CD8-positive, alpha-beta memory T cell (primary cell): ENCODE data around the gene SPOCD1. TPM values are rescaled to one million over a fixed set of nuclear protein-coding genes. Genes with fewer than 3 reads are reported as not detected.

Source experiments
- CTCF ChIA-PET: fragments of 350-600 bp; sonication (Branson Sonifier 250); formaldehyde crosslinking; loops from one replicate; lab custom pipeline; 2021; ENCODE audit warnings: antibody characterized with exemption; lab: Charles Lee
- POLR2A ChIA-PET: fragments of 350-600 bp; sonication (Branson Sonifier 250); formaldehyde crosslinking; loops from one replicate; lab custom pipeline; 2021; ENCODE audit warnings: antibody characterized with exemption; lab: Charles Lee
- DNase-seq, 5 donors: peaks; one replicate each; pipeline versions ENCODE4 v3.0.0 to v3.0.0-alpha.2; 2020 to 2022; ENCODE audit warnings: mixed read lengths in 1 of 5
- H3K27ac ChIP-seq: one replicate; pipeline ENCODE4 v1.7.0; 2013; ENCODE audit warnings: low read depth, mild to moderate bottlenecking, low read length, moderate library complexity
- H3K27me3 ChIP-seq: 2 replicates; pipeline ENCODE4 v1.7.0; 2013; ENCODE audit warnings: low read length, mild to moderate bottlenecking; ENCODE audit not compliant: insufficient read depth, poor library complexity, severe bottlenecking
- H3K36me3 ChIP-seq: 2 replicates; pipeline ENCODE4 v1.7.0; 2013; ENCODE audit warnings: mild to moderate bottlenecking, low read length, moderate library complexity; ENCODE audit not compliant: insufficient read depth
- H3K4me1 ChIP-seq: 2 replicates; pipeline ENCODE4 v1.7.0; 2013; ENCODE audit warnings: mild to moderate bottlenecking, low read length, moderate library complexity; ENCODE audit not compliant: insufficient read depth
- H3K4me3 ChIP-seq: 2 replicates; pipeline ENCODE4 v1.7.0; 2013; ENCODE audit warnings: mild to moderate bottlenecking, low read length
- H3K9me3 ChIP-seq: 2 replicates; pipeline ENCODE4 v1.7.0; 2013; ENCODE audit warnings: mild to moderate bottlenecking, low read length
- H3K27ac Mint-ChIP-seq, 8 donors: one replicate each; pipeline ENCODE4 v1.8.0; 2020 to 2021; ENCODE audit warnings: mixed read lengths in 8 of 8, mild to moderate bottlenecking in 6 of 8, inconsistent platforms in 3 of 8, moderate library complexity in 3 of 8
- H3K27me3 Mint-ChIP-seq, 2 donors: one replicate each; pipeline ENCODE4 v1.8.0; 2020 to 2021; ENCODE audit warnings: mixed read lengths in 2 of 2, mild to moderate bottlenecking in 1 of 2, moderate library complexity in 1 of 2
- H3K36me3 Mint-ChIP-seq, 3 donors: one replicate each; pipeline ENCODE4 v1.8.0; 2020 to 2021; ENCODE audit warnings: mixed read lengths in 3 of 3, inconsistent platforms in 1 of 3, mild to moderate bottlenecking in 1 of 3
- H3K4me1 Mint-ChIP-seq, 3 donors: one replicate each; pipeline ENCODE4 v1.8.0; 2020 to 2021; ENCODE audit warnings: mixed read lengths in 3 of 3, inconsistent platforms in 1 of 3, mild to moderate bottlenecking in 1 of 3
- H3K4me3 Mint-ChIP-seq, 7 donors: one replicate each; pipeline ENCODE4 v1.8.0; 2020 to 2021; ENCODE audit warnings: mixed read lengths in 7 of 7, mild to moderate bottlenecking in 6 of 7, moderate library complexity in 4 of 7, inconsistent platforms in 2 of 7
- H3K9me3 Mint-ChIP-seq, 5 donors: one replicate each; pipeline ENCODE4 v1.8.0; 2020 to 2022; ENCODE audit warnings: mixed read lengths in 5 of 5, mild to moderate bottlenecking in 3 of 5, moderate library complexity in 2 of 5, inconsistent platforms in 1 of 5
- polyA plus RNA-seq: library from polyadenylated mRNA; unstranded; fragments of 300-500 nt; fragmentation: Illumina TruSeq; gene quantifications from one replicate; pipeline ENCODE4 v1.2.3, GENCODE V29; 2021
- total RNA-seq, 2 experiments: library from RNA; stranded (reverse); gene quantifications; one replicate each; pipeline ENCODE4 v1.2.3, GENCODE V29; 2021

Gene SPOCD1
- total and polyA plus RNA-seq, 3 experiments from 2014 or later = 0.18 TPM; not detected in 2

DNA sequence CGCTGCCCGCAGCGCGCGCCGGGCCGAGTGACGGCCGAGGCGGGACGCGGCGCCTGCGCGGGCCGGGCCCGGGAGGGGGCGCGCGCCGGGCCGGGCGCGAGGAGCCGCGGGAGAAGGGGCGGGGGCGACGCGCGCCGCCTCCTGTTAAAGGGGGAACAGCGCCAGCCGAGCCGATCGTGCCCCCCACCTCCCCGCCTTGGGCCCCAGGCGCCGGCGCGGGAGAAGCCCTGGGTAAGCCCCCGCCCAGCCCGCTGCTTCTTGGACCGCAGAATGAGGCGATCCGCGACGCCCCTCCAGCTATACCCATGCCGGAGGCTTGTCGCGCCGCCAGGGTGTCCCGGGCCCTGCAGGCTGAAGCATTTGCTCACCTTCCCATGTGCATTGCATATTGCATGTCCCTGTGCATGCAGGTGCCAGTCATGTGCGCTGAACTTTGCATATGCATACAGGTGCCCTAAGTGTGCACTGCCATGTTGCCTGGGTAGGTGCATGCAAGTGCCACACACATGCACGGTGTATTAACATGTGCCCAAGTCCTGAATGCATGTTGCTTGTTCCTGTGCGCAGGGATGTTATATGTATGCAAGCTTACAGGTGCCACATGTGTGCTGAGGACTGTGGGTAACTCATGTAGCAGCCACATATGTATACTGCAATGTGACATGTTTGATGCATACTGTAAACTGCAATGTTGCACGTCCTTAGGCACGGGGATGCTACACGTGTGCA, 51.3 kb downstream of the SPOCD1 start, which contains the start of gene ADGRB2:
TSS of gene ADGRB2 (minus strand) at position 29 of the 729 bp plus-strand sequence. CDS start 7,119 bp downstream, outside the sequence.
- DNase-seq = peak in 4 of 5 donors; percentile 20 to 59 (median 37)
- Mint-ChIP-seq H3K27ac (peak within 1 kb of the TSS in 4 of 8 donors; percentile 21 to 60 (median 44)), H3K36me3 (peaks cover 0 to 1% (median 0%) of the 10 kb centered on the region in 3 donors), H3K4me3 (peak within 1 kb of the TSS; percentile 79 to 92 (median 84)), H3K4me1 (peaks cover 26 to 50% (median 32%) of the 10 kb centered on the region in 3 donors), H3K27me3 (peaks cover 13 to 14% of the 10 kb centered on the region in 2 donors), H3K9me3 (no peaks in the 10 kb centered on the region)
- Histone ChIP-seq H3K9me3 (no peaks in the 10 kb centered on the region), H3K27me3 (peaks cover 18% of the 10 kb centered on the region), H3K36me3 (no peaks in the 10 kb centered on the region), H3K4me1 (peaks cover 32% of the 10 kb centered on the region), H3K4me3 (peak within 1 kb of the TSS; percentile 60), H3K27ac (no peak within 1 kb of the TSS)
- ChIA-PET CTCF (interaction anchor here (1.5 to 6.6 kb wide), 5 partner anchors 16 to 199 kb away, joined by 4 to 54 read pairs (median 5); no protein-coding TSS in a partner anchor), POLR2A (no interaction called here)

DNA sequence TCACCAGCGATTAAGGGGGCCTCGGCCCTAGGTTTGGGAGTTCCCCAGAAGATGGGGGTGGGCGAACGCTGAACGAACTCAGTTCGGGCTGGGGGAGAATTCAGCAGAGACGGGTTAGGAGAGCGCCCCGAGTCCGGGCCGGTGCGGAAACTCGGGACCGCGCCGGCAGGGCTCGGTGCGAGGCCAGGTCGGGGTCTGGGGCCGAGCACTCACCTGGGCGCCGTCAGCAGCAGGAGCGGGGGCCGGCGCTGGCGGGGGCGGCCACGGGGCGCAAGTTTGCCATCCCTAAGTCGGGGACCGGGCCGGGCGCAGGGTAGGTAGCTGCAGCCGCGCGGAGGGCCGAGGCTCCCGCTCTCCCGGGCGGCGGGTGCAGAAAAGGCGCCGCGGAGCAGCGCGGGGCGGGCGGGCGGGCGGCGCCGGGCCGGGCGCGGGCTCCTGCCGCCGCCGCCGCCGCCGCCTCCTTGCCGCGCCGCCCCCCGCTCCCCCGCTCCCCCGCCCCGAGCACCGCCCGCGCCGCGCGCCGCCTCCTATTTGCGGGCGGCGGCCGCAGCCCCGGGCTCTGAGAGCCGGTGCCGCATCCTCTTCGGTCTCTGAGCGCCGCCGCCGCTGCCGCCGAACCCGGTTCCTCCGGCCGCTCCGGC, 52.0 kb downstream of the SPOCD1 start:
- peak in 2 of 5 donors; percentile 21 to 33 for DNase-seq
- Histone ChIP-seq H3K4me1 (peaks cover 32% of the 10 kb centered on the region), H3K27me3 (peaks cover 18% of the 10 kb centered on the region), H3K4me3 (peak overlapping the region; percentile 60), H3K36me3 (no peaks in the 10 kb centered on the region), H3K9me3 (no peaks in the 10 kb centered on the region), H3K27ac (no peak overlapping the region)
- peak overlapping the region; percentile 79 to 92 (median 81) for H3K4me3 Mint-ChIP-seq
- H3K9me3 Mint-ChIP-seq = no peaks in the 10 kb centered on the region
- peaks cover 23 to 43% (median 25%) of the 10 kb centered on the region in 3 donors for H3K4me1 Mint-ChIP-seq
- ChIA-PET CTCF (interaction anchor here (0.7 to 6.6 kb wide), 12 partner anchors 13 to 200 kb away, joined by 3 to 54 read pairs (median 5); no protein-coding TSS in a partner anchor), POLR2A (no interaction called here)
- H3K36me3 Mint-ChIP-seq = peaks cover 0 to 1% (median 0%) of the 10 kb centered on the region in 3 donors
- H3K27me3 Mint-ChIP-seq = peaks cover 13 to 14% of the 10 kb centered on the region in 2 donors
- H3K27ac Mint-ChIP-seq = peak overlapping the region in 1 of 8 donors; percentile 60

DNA sequence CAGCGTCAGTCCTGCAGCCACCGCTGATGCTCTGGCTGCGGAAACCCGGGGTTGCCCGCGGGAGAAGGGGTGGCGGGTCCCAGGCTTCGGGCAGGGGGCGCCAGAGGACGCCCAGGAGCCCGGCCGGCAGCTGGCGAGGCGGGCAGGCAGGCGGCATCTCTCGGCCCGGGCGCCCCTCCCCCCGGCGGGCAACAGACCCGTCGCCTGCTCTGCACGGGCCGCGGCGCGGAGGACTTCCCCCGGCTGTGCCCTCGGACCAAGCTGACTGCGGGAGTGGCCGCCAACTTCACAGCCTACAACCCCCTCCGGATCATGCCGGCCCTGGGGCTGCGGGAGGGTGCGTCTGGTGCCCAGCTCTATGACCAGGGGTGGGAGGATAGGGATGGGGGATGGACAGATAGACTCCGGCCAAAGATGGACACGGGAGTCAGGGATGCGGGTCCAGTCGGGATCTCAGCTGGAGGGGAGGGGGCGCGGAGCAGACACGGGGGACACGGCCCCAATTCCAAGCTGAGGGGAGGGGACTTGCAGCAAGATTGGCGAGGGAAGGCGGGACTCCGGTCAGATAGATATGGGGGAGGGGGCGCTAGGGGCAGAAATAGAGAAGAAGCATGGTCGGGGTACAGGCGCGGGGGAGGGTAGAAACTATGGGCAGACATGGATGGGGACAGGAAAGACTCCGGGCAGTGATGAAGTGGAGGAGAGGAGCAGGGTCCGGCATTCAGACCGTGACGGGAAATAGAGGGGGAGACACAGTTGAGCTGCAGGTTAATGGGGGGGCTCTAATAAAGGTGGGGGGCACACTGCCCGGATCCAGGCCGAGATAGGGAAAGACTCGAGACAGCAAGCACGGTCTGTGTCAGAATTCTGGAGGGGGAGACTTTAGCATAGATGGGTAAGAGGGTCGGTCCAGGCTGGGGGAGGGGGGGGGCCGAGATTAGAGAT, 52.8 kb downstream of the SPOCD1 start:
- peaks cover 32% of the 10 kb centered on the region for H3K4me1 ChIP-seq
- peaks cover 0 to 1% (median 0%) of the 10 kb centered on the region in 3 donors for H3K36me3 Mint-ChIP-seq
- H3K9me3 ChIP-seq = no peaks in the 10 kb centered on the region
- H3K27me3 Mint-ChIP-seq = peaks cover 13 to 14% of the 10 kb centered on the region in 2 donors
- H3K27me3 ChIP-seq = peaks cover 18% of the 10 kb centered on the region
- peak overlapping the region; percentile 60 for H3K4me3 ChIP-seq
- H3K36me3 ChIP-seq = no peaks in the 10 kb centered on the region
- H3K9me3 Mint-ChIP-seq = no peaks in the 10 kb centered on the region
- ChIA-PET POLR2A (no interaction called here), CTCF (interaction anchor here (0.7 to 6.6 kb wide), 15 partner anchors 12 to 223 kb away, joined by 3 to 54 read pairs (median 5); no protein-coding TSS in a partner anchor)
- peaks cover 20 to 41% (median 22%) of the 10 kb centered on the region in 3 donors for H3K4me1 Mint-ChIP-seq
- peak overlapping the region in 2 of 8 donors; percentile 21 to 42 for H3K27ac Mint-ChIP-seq
- peak overlapping the region; percentile 79 to 92 (median 81) for H3K4me3 Mint-ChIP-seq
- peak; percentile 60 to 78 (median 67) for DNase-seq
- no peak overlapping the region for H3K27ac ChIP-seq

DNA sequence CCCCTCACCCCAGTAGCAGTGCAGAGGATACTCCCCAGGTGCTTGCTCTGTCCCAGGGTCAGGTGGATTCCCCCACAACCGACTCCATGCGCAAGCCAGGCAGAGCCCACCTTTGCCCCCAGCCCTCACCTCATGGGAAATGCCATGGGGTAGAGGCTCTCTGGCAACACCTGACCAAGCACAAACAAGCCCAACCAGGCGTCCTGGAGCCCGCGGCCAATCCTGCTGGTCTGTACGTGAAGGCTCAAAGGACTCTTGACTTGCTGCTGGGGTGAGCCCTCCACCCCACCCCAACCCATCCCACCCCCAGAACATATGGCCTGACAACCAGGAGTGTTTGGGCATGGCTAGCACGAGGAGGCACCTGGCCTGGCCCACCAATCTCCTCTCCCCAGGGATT, 53.5 kb downstream of the SPOCD1 start:
- H3K27ac Mint-ChIP-seq = no peak overlapping the region
- POLR2A ChIA-PET = no interaction called here
- Histone ChIP-seq H3K9me3 (no peaks in the 10 kb centered on the region), H3K4me3 (no peak overlapping the region), H3K27me3 (peaks cover 18% of the 10 kb centered on the region), H3K36me3 (no peaks in the 10 kb centered on the region), H3K27ac (no peak overlapping the region), H3K4me1 (peaks cover 32% of the 10 kb centered on the region)
- no peaks in the 10 kb centered on the region for H3K9me3 Mint-ChIP-seq
- peak overlapping the region in 6 of 7 donors; percentile 26 to 79 (median 58) for H3K4me3 Mint-ChIP-seq
- peaks cover 20 to 41% (median 22%) of the 10 kb centered on the region in 3 donors for H3K4me1 Mint-ChIP-seq
- DNase-seq = no peak
- H3K36me3 Mint-ChIP-seq = peaks cover 0 to 1% (median 0%) of the 10 kb centered on the region in 3 donors
- peaks cover 13 to 14% of the 10 kb centered on the region in 2 donors for H3K27me3 Mint-ChIP-seq
- CTCF ChIA-PET = interaction anchor here (0.9 to 6.6 kb wide), 9 partner anchors 11 to 223 kb away, joined by 3 to 54 read pairs (median 6); no protein-coding TSS in a partner anchor

DNA sequence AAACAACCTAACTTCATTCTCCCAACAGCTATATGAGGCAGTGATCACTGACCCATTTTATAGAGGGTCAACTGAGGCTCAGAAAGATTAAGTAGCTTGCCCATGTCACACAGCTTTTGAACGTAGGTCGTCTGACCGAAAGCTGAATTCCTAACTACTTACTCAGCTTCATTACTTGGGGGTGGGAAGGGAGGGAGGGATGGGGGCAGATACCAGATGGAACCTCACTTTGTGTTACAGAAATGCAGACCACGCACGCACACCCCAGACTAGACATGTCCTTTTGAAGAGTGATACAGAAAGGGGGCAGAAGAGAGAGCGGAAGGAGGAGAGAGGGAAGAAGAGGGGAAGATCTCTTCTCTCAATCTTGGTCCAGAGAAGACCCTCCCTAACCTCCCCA, 53.9 kb downstream of the SPOCD1 start:
- ChIA-PET POLR2A (no interaction called here), CTCF (interaction anchor here (1.6 to 6.6 kb wide), 5 partner anchors 10 to 224 kb away, joined by 4 to 54 read pairs (median 8); no protein-coding TSS in a partner anchor)
- H3K36me3 ChIP-seq = no peaks in the 10 kb centered on the region
- no peaks in the 10 kb centered on the region for H3K9me3 ChIP-seq
- Mint-ChIP-seq H3K27me3 (peaks cover 13 to 14% of the 10 kb centered on the region in 2 donors), H3K27ac (no peak overlapping the region), H3K9me3 (no peaks in the 10 kb centered on the region), H3K4me3 (peak overlapping the region; percentile 44 to 85 (median 72)), H3K4me1 (peaks cover 20 to 41% (median 22%) of the 10 kb centered on the region in 3 donors), H3K36me3 (peaks cover 0 to 1% (median 0%) of the 10 kb centered on the region in 3 donors)
- H3K27me3 ChIP-seq = peaks cover 18% of the 10 kb centered on the region
- no peak overlapping the region for H3K27ac ChIP-seq
- H3K4me3 ChIP-seq = no peak overlapping the region
- peaks cover 32% of the 10 kb centered on the region for H3K4me1 ChIP-seq
- no peak for DNase-seq

DNA sequence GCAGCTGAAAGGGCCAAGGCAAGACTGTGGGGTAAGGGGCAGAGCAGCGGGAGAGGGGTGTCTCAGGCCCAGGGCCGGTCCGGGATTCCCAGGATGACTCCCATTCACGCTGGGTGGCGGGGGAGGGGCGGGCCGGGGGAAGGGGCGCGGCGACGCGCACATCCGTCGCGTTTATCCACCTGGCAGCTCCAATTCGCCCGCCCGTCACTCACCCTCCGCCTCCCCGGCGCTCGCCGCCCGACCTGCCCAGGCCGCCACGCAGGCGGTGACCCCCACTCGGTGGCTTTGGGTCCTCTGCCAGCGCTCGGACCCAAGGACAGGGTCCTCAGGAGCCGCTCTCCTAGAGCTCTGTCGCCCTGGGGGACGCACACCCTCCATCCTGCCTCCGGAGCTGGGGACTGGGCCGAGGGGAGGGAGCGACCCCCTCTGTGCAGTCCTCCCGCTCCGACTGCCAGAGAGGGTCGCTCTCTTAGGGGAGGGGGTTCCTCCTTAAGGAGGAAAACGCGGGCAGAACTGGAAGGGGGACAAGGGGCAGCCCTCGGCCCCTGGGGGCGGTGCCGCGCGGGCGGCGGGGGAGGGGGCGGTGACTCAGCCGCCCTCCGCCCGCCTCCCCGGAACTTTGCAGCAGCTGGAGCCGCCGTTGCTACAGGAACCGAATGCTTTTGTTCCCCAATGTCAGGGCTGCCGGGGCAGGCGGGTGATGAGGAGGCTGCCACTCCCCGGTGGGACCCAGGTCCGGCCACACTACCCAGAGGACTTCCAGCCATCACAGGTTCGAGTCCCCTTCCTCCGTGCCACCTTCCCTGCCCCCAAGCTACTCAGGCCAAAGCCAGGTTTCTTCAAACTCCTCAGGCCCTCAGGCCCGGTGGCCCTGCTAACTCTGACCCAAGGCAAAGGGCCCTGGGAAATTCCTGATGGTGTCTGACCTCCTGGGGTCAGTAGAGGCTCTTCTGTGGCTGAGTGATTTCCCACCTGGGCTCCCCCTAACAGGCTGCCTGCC, 55.1 kb downstream of the SPOCD1 start:
- ChIA-PET CTCF (interaction anchor here (0.8 to 6.6 kb wide), 7 partner anchors 9 to 98 kb away, joined by 4 to 54 read pairs (median 5); no protein-coding TSS in a partner anchor), POLR2A (interaction anchor here (0.8 to 1.5 kb wide), 4 partner anchors 8 to 253 kb away, joined by 3 to 4 read pairs (median 4); partner anchors contain the start of gene KHDRBS1)
- H3K27me3 ChIP-seq = peaks cover 18% of the 10 kb centered on the region
- peaks cover 32% of the 10 kb centered on the region for H3K4me1 ChIP-seq
- H3K27me3 Mint-ChIP-seq = peaks cover 13 to 14% of the 10 kb centered on the region in 2 donors
- H3K9me3 Mint-ChIP-seq = no peaks in the 10 kb centered on the region
- DNase-seq = peak; percentile 49 to 82 (median 55)
- H3K4me3 ChIP-seq = peak overlapping the region; percentile 67
- H3K36me3 ChIP-seq = no peaks in the 10 kb centered on the region
- H3K4me3 Mint-ChIP-seq = peak overlapping the region; percentile 56 to 88 (median 71)
- H3K9me3 ChIP-seq = no peaks in the 10 kb centered on the region
- peaks cover 0 to 1% (median 0%) of the 10 kb centered on the region in 3 donors for H3K36me3 Mint-ChIP-seq
- H3K27ac Mint-ChIP-seq = peak overlapping the region in 2 of 8 donors; percentile 11 to 73
- no peak overlapping the region for H3K27ac ChIP-seq
- peaks cover 20 to 41% (median 22%) of the 10 kb centered on the region in 3 donors for H3K4me1 Mint-ChIP-seq
